Activated naive CD4-positive, alpha-beta T cell treated with anti-CD3 and anti-CD28 coated beads, Interleukin-2, amount 50 U/mL, for 16 hours (primary cell): ENCODE results near the gene KLF11.
"Not testable (repeated sequence)": the region's sequence is repeated elsewhere in the genome, so short reads cannot be mapped to it uniquely, and the experiment has no call there.

Source experiments
- DNase-seq: peaks from one replicate; pipeline ENCODE4 v3.0.0-alpha.2; 2020

Gene KLF11

GRCh38 chr2:10027660-10028330, 15.6 kb upstream of the KLF11 start:
- DNase-seq: no peak

DNA sequence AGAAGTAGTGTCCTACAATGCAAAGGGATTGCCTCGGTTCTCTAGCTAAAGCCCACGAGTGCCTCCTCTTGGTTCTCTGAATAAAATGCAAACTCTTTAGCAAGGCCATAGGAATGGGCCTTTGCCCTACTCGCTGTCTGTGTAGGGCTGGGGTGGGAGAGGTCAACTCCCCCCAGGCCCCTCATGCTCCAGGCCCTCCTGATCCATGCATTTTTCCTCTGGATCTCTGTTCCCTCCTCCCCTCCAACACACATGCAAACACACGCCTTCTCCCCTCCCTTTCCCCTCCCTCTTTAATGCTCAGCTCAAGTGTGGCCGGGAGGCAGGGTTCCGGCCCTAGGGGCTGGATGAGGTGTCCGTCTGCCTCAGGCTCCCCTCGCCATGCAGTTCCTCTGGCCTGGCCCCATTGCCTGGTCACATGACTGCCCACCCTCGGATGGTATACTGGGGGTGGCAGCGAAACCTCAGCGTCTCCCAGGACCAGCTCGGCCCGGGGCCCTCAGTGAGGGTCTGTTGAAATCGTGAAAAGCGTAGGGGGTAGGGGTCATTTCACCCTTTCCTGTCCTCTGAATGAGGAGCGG, 14.9 kb upstream of the KLF11 start:
- DNase-seq: no peak

DNA sequence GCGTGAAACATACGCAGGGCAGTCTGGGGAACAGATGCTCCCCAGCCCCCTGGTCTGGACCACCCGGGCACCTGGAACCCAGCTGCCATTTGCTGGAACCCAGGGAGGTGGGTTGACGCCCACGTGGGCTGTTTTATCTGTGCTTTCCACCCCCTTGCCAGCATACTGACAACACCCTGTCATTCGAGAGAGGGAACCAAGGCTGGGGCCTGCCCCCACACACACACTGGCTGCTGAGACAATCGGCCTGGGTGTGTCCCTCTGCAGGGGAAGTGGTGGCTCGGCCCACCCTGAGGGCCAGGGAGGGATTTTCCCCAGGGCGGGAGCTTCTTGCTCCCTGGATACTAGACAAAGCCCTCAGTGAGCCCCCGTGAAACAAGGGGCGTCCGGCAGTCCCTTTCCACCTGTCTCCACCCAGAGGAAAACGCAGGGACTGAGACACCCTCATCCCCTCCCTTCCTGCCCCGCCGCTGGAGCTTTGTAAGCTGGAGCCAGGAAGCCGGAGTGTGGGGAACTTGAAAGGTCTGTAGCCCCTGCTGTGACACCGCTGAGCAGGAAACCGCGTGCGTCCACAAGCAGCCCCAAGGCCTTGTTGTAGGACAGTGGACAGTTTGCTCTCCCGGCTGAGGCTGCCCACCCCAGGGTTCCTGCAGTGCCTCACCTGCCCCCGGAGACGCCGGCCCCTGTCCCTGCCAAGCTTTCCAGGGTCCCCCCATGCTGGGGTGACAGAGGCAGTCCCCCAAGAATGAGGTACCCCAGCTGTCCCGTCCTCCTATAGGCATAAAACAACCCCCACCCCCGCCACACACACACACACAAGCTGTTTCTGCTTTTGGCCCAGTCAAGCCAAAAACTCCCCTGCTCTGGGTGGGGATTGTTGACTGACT, 14.1 kb upstream of the KLF11 start:
- DNase-seq: peak; percentile 34

DNA sequence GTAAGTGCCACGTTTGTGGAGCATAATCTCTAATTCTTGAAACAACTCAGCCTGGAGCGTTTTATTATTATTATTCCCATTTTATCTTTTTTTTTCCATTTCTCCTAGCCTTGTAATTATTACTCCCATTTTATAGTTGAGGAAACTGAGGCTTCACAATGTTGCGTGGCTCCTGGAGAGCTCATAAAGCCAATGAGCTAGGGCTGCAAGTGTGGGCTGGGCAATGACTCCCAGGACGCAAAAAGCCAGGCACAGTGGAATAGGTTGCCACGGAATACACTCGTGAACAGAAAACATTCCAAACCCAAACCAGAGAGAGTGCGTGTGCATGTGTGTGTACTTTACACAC, 13.5 kb upstream of the KLF11 start:
- DNase-seq: no peak

DNA sequence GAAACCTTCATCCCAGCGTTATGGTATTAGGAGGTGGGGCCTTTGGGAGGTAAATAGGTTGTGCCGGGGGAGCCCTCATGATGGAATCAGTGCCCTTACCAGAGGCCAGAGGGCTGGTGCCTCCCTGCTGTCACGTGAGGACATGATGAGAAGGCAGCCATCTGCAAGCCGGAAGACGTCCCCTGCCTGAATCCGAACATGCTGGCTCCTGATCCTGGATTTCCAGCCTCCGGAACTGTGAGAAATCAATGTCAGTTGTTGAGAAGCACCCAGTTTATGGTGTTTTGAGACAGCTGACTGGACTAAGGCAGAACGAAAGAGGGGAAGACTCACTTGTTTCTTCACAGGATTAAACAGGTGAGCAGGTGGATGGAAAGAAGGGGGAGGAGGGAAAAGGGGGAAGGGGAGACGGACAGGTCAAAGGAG, 13.0 kb upstream of the KLF11 start:
- DNase-seq: no peak

- DNase-seq: not testable (repeated sequence)
Measured at GRCh38 chr2:10030798-10031197, 12.6 kb upstream of the KLF11 start.

DNA sequence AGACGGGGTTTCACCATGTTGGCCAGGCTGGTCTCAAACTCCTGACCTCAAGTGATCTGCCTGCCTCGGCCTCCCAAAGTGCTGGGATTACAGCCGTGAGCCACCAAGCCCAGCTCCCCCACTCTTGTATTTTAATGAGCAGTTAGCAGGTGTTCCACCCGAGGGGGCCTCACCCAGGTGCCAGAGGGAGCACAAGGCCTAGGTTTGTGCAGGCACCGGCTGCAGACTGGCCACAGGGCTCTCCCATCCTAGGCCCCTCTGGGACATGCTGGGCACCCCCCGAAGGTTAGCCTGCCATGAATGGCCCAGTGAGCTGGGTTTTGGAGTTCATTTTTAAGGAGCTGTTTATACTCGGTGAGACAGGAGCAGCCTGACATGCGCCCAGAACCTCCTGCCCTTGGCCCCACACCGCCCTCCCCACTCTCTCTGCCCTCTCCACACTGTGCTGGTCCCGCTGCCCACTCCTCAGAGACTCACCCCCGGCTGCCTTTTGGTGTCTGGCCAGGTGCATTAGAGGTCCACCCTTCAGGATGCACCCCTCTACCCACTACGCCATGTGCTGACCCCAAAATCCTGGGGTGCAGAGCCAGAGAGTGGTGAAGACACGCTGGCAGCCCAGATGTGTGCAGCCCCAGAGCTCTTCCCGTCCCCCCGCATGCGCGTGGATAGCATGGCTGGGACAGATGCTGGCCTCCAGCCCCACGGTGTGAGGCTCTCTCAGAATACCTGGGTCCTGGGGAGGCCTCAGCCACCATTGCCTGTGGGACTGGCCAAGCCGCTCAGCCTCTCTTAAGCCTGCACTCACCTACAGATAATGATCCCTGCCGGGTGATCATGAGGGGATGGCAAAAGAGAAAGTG, 11.2 kb upstream of the KLF11 start:
- no peak for DNase-seq

GRCh38 chr2:10032746-10033105, 10.6 kb upstream of the KLF11 start:
- no peak for DNase-seq

DNA sequence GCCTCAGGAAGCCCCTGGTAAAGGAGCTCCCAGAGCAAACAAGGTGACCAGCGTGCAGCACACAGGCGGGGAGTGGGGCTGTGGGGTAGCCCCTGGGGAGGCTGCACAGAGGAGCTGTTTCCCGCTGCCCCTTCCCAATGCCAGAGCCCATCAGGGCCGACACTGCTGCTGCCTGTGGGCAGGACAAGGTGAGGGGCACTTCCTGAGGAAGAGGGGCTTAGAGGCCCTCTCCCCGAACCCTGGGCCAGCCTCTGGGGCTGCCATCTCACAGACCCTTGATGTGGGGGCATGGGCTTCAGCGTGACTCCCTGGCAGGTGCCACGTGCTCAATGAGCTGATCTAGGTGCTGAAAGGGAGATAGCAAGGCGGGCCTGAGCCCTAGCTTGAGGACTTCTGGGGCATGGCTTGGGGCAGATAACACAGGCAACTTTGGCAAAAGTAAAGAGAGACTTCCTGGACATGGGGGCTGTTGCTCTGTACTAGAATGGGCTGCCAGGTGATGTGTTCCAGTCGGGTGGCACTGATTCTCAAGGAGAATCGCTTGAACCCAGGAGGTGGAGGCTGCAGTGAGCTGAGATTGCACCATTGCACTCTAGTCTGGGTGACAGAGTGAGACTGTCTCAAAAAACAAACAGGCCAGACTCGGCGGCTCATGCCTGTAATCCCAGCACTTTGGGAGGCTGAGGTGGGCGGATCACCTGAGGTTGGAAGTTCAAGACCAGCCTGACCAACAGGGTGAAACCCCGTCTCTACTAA, 9.9 kb upstream of the KLF11 start:
- DNase-seq: no peak

DNA sequence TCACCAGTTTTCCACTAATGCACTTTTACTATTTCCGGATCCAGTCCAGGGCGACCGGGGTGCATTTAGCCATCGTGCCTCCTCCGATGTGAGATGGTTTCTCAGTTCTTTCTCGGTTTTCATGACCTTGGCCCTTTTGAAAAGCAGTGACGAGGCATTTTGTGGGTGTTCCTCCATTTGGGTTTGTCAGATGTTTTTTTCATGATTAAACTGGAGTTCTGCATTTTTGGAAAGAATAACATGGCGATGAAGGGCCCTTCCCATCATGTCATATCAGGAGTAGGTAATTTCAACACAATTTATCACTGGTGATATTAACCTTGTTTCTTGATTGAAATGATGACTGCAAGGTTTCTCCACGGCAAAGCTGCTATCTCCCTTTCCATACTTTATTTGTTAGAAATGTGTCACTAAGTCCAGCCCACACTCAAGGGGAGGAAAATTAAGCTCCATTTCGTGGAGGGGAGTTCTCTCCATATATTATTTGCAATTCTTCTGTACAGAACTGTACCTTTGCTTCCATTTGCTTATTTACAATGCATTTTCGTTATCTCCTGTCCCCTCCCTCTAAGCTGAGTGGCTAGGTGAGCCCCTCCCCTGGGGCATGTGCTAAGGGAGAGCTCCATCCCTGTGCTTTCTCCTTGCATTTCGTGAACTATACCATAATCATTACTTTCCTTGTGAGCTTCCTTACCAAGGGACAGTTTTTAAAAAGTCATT, 8.9 kb upstream of the KLF11 start:
- no peak for DNase-seq

DNA sequence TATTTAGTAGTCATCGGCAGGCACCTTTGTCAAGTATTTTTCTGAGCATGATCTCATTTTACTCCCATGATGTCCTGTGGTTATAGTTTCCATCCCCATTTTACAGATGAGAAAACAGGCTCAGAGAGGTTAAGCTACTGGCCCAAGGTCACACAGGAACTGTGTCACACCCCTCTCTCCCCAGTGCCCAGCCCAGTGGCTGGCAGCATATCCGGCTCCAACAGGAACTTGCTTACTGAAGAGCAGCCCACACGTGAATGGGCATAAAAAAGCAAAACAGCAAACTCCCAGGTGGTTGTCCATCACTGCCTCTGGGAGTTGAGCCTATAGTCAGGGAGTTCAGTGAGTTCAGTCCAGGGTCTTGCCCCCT, 8.3 kb upstream of the KLF11 start:
- no peak for DNase-seq

DNA sequence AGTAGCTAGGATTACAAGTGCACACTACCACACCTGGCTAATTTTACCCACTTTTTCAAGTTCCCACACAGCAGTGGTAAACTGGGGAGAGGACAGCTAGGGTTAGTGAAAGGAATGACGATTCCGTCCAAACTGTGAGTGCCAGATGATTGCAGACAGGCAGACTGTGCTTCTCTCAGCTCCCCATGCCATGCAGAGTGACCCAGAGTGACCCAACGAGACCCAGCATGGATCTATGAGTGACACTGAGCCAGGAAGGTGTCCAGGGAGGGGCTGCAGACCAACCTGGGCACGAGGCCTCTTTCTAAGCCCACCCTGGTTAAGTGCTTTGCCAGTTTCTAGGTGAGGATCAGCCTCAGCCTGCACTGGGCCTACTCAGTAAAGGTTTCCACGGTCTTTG, 7.7 kb upstream of the KLF11 start:
- no peak for DNase-seq

GRCh38 chr2:10036095-10036884, 7.1 kb upstream of the KLF11 start:
- DNase-seq: peak; percentile 26

DNA sequence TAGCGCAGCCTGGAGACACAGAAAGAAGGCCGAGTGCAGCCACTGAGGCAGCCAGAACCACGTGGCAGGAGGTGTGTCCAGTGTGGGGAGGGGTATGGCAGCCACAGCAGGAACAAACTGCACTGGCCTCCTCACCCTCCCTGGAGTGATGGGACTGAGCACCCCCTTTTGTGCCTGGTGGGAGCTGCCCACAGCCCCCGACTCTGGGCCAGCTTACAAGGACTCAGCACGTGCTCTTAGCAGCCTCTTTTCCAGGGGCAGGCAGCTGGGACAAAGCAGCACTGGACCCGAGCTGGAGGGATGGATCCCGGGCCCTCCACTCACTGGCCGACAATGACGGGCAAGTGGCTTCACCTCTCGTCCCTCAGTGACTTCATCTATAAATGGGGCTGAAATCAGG, 5.2 kb upstream of the KLF11 start:
- no peak for DNase-seq

GRCh38 chr2:10038716-10039115, 4.6 kb upstream of the KLF11 start:
- no peak for DNase-seq

- DNase-seq: no peak
Measured at GRCh38 chr2:10039658-10040410, 3.5 kb upstream of the KLF11 start.

DNA sequence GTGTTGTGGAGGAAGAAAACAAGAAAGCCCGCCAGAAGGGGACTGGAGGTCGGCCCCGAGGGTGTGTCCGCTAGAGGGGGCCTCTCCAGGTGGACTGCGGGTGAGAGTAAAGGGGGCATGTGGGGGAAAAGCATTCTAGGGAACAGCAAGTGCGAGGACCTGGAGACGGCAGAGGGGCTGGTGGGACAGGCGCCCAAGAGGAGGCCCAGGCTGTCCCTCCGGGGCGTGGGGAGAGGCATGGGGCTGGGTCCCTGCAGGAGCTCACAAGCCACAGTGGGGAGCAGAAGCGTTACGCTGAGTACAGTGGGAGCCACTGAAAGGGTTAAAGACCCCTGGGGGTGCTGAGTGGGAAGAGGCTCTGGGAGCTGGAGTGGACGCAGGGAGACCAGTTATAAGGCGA, 1.6 kb upstream of the KLF11 start:
- DNase-seq: no peak

- DNase-seq: peak; percentile 41
Measured at GRCh38 chr2:10042301-10043161, 819 bp upstream of the KLF11 start.

DNA sequence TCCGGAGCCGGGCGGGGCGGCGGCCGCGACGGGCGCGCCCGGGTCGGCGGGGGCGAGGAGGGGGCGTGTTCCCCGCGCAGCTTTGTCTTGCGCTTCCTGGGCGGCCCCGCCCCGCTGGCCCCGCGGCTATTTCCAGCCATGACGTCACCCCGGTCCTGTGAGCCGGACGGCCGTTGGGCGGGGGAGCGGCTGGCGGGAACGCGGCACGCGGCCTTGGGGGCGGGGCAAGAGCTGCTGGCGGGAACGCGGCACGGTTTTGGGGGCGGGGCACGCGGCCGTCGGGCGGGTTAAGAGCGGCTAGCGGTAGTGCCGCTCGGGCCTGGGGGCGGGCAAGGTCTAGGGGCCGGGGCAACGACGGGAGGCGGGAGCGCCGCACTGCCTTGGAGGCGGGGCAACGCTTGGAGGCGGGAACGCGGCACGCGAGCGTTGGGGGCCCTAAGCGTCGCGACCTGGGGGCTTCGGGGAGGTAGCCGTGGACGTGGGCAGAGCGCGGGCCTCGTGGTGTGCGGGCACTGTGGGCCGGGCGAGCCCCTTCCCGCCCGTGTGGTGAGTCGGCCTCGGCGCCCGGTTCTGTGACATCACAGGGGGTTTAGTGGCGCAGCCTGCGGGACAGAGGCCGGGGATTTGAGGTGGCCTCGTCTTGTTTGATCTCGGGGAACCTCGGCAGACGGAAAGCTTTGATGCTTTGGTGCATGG, 704 bp downstream of the KLF11 start:
- DNase-seq: peak; percentile 88
